Measurements from ENCODE around the gene DCC. TPM values are rescaled to one million over a fixed set of nuclear protein-coding genes. Genes with fewer than 3 reads are reported as not detected.
A peak's percentile ranks its signal among the peaks of the same experiment; 100 is the strongest.

Gene DCC
- total and polyA plus RNA-seq, 2 experiments from 2014 or later: 0.53 to 0.73 TPM

GRCh38 chr18:53004798-53005197, 664.8 kb downstream of the DCC start:
- no peaks in the 10 kb centered on the region for H3K27me3 ChIP-seq (ENCODE audit: insufficient read depth)
- no peaks in the 10 kb centered on the region for H3K4me1 Mint-ChIP-seq
- H3K9me3 Mint-ChIP-seq: no peaks in the 10 kb centered on the region
- ATAC-seq (peak; percentile 69), DNase-seq (ENCODE audit: low spot score) (peak; percentile 46)
- H3K9me2 ChIP-seq (ENCODE audit: insufficient read depth): no peaks in the 10 kb centered on the region
- no peaks in the 10 kb centered on the region for H3F3A ChIP-seq (replicated peaks; ENCODE audit: low read depth)
- H3K27ac Mint-ChIP-seq: no peak overlapping the region
- no peaks in the 10 kb centered on the region for H3K36me3 Mint-ChIP-seq (ENCODE audit: low read depth)
- no peak overlapping the region for H3K4me3 Mint-ChIP-seq
- TF ChIP-seq ZNF462 (CRISPR knock-in tag; IDR thresholded peaks at IDR 0.05): no peak
- TF ChIP-seq CTCF (conservative IDR thresholded peaks at IDR 0.05; ENCODE audit: low read depth in 2 of 2): peak; percentile 33 to 55
- no peaks in the 10 kb centered on the region for H3K36me3 ChIP-seq (ENCODE audit: insufficient read depth)
- no peaks in the 10 kb centered on the region for H3K79me2 ChIP-seq (replicated peaks; ENCODE audit: insufficient read depth)
- H3K27me3 Mint-ChIP-seq (ENCODE audit: insufficient read depth, low read depth, poor library complexity): no peaks in the 10 kb centered on the region
- H2AFZ ChIP-seq: no peak overlapping the region
- no peaks in the 10 kb centered on the region for H3K4me1 ChIP-seq (ENCODE audit: insufficient read depth)
- no peak overlapping the region for H3K27ac ChIP-seq (ENCODE audit: low read depth)
- H3K4me2 ChIP-seq: no peak overlapping the region
- H3K4me3 ChIP-seq: no peak overlapping the region
- no peaks in the 10 kb centered on the region for H4K20me1 ChIP-seq (replicated peaks; ENCODE audit: insufficient read depth)

GRCh38 chr18:53018791-53019190, 678.8 kb downstream of the DCC start:
- Histone ChIP-seq H3K27ac (ENCODE audit: low read depth) (no peak overlapping the region), H3K36me3 (ENCODE audit: insufficient read depth) (no peaks in the 10 kb centered on the region), H2AFZ (no peak overlapping the region), H3K79me2 (replicated peaks; ENCODE audit: insufficient read depth) (no peaks in the 10 kb centered on the region), H3K4me2 (no peak overlapping the region), H3K4me3 (no peak overlapping the region), H3F3A (replicated peaks; ENCODE audit: low read depth) (no peaks in the 10 kb centered on the region), H3K9me2 (ENCODE audit: insufficient read depth) (no peaks in the 10 kb centered on the region), H3K4me1 (ENCODE audit: insufficient read depth) (no peaks in the 10 kb centered on the region), H4K20me1 (replicated peaks; ENCODE audit: insufficient read depth) (no peaks in the 10 kb centered on the region), H3K27me3 (ENCODE audit: insufficient read depth) (no peaks in the 10 kb centered on the region)
- Mint-ChIP-seq H3K4me3 (no peak overlapping the region), H3K27me3 (ENCODE audit: insufficient read depth, low read depth, poor library complexity) (no peaks in the 10 kb centered on the region), H3K36me3 (ENCODE audit: low read depth) (no peaks in the 10 kb centered on the region), H3K9me3 (no peaks in the 10 kb centered on the region), H3K27ac (no peak overlapping the region), H3K4me1 (no peaks in the 10 kb centered on the region)
- ATAC-seq (no peak), DNase-seq (ENCODE audit: low spot score) (peak; percentile 52)
- TF ChIP-seq POLR2AphosphoS5 (IDR thresholded peaks at IDR 0.05; ENCODE audit: low read depth) (no peak), REST (IDR thresholded peaks at IDR 0.05; ENCODE audit: unreplicated experiment) (peak; percentile 64), JUNB (IDR thresholded peaks at IDR 0.05; ENCODE audit: unreplicated experiment) (no peak), CTCF (conservative IDR thresholded peaks at IDR 0.05; ENCODE audit: low read depth in 2 of 2) (no peak), ETS1 (IDR thresholded peaks at IDR 0.05) (no peak)

Measured in GM23338 (cell line).